WI38 (cell line): ENCODE data around the gene MRPL20.
"Not testable (repeated sequence)": the region's sequence is repeated elsewhere in the genome, so short reads cannot be mapped to it uniquely, and the experiment has no call there.

Source experiments
- H3K4me3 ChIP-seq: 2 replicates; pipeline ENCODE4 v1.5.1; 2011; ENCODE audit warnings: low read depth, mild to moderate bottlenecking, control low read depth, low read length
- CTCF ChIP-seq: IDR thresholded peaks from 2 replicates; pipeline ENCODE4 v1.5.1; 2012; ENCODE audit warnings: low read depth, mild to moderate bottlenecking, control low read depth, low read length

MRPL20 gene

DNA sequence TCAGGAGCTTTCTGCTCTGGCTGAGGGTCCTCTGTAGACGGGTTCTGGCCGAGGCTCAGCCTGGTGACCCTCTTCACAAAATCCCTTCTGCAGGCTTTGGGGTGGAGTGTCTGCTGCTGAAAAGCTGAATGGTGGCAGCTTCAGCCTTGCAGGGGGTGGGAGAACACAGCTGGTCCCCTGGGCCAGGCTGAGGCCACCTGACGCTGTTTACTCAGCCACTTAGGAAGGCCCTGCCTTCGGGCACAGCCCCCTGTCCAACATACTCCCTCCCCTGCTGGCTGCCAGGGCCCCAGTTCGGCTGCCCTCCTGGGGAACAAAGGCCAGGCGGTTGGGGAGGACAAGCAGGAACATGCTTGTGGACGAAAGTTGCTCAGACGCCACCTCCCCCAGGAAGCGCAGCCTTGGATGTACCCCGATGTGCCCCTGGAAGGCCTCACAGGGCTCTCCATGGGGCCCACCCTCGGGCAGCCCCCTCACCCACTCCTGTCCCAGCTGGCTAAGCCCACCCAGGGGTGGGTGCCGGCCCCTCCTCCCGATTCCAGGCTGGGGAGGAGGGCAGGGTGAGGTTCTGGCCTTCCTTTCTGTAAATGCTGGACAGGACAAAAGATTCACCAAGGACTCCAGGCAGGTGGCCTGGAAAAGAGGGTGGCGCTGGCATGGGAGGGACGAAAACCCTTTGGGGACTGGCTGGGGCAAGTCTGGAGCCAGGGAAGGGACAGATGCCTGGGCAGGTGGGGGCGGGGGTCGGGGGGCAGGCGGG is 14.2 kb upstream of the MRPL20 start, which contains the start of gene ANKRD65:
Gene ANKRD65, minus strand, starts transcription at position 130 of the 760 bp plus-strand sequence. CDS start 271 bp downstream, outside the sequence.
- no peak for TF ChIP-seq CTCF
- H3K4me3 ChIP-seq: no peak within 1 kb of the TSS

- TF ChIP-seq CTCF: no peak
- no peak overlapping the region for H3K4me3 ChIP-seq
These were observed 13.6 kb upstream of the MRPL20 start for GRCh38 chr1:1420654-1421141.

GRCh38 chr1:1419813-1420653 is 12.9 kb upstream of the MRPL20 start:
- H3K4me3 ChIP-seq: no peak overlapping the region
- TF ChIP-seq CTCF: no peak

GRCh38 chr1:1419363-1419812 is 12.3 kb upstream of the MRPL20 start:
- no peak overlapping the region for H3K4me3 ChIP-seq
- no peak for TF ChIP-seq CTCF

DNA sequence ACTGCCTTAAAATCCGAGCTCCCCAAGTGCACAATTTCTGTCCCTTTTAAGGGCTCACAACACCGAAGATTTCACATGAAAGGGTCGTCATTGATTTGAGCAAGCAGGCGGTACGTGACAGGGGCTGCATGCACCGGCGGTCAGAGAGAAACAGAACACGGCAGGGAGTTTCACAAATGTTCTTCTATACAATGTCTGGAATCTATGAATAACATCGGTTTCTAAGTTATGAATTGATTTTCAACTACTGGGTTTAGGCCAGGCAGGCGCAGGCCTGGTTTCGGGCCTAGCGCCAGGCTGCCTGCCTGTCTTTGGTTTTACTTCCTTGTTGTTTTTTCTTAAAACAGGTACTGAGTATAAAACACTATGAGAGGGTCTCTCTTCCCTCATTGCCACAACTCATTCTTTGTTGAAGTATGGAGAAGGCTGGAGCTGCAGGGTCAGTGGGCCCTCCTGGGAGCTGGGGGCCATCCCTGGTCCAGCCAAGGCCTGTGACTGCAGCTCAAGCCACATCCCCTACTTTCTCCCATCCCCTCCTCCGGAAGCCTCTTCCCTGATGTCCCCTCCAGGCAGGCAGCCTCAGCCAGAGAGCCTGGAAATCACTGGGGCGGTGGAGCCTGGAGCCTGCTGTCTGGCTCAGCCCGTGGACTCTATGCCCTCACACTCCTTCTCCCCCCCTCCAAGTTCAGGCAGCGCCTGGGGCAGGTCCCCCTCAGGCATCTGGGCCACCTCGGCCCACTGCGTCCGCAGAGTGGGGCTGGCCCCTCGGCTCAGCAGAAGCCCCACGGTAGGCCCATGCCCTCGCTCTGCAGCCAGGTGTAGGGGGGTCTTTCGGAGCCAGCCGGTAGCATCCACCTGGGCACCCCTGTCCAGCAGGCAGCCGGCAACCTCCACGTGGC is 11.6 kb upstream of the MRPL20 start:
- no peak for TF ChIP-seq CTCF
- no peak overlapping the region for H3K4me3 ChIP-seq

- H3K4me3 ChIP-seq: not testable (repeated sequence)
These were observed 10.9 kb upstream of the MRPL20 start for GRCh38 chr1:1417825-1418463.

DNA sequence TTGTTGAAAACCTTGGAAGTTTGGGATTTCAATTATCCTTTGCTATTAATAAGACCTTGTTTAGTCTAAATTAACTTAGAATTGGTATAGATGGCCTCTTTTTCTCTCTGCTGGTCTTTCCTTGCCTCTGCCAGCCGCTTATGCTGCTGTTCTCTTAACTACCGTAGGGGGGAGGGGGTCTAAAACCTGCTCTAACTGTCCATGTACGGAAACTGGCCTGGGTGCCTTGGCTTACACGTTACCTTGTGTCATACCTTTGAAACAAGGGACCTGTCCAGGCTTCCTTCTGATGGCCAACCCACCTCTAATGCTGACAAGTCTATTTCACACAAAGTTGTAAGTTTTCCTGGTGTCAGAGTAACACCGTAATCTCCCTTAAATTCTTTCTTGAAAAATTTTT is 10.3 kb upstream of the MRPL20 start:
- H3K4me3 ChIP-seq: not testable (repeated sequence)
